ENCODE results near the gene RWDD4. TPM values are rescaled to one million over a fixed set of nuclear protein-coding genes. Genes with fewer than 3 reads are reported as not detected.

The RWDD4 gene
- 10 to 100 TPM in 1 of 2 donors, 1 to 10 TPM in 1; 8.6 to 12.7 TPM for polyA plus RNA-seq

GRCh38 chr4:183659029-183659871 lies at the start of gene RWDD4, which contains the start of gene TRAPPC11:
RWDD4 (minus strand) TSS chr4:183659185; CDS start chr4:183658952, 233 bp downstream.
TRAPPC11 (plus strand) TSS chr4:183659293; CDS start chr4:183663868, 4,575 bp downstream.
- 0 to 1% methylated on average over 45 to 57 of the region's 63 CpGs for WGBS, 2 donors
- no peaks in the 10 kb centered on the region for H3K9me3 ChIP-seq (ENCODE audit: control insufficient read depth in 2 of 2, insufficient read depth in 1 of 2, low read depth in 1 of 2, low read length in 1 of 2)
- H3K4me1 ChIP-seq (ENCODE audit: control insufficient read depth in 2 of 2, insufficient read depth in 2 of 2, low read length in 1 of 2): no peaks in the 10 kb centered on the region
- H3K36me3 ChIP-seq (ENCODE audit: control insufficient read depth in 2 of 2, insufficient read depth in 2 of 2, low read length in 1 of 2): peaks cover 3 to 5% of the 10 kb centered on the region in 2 donors
- H3K27ac ChIP-seq (ENCODE audit: low read depth in 2 of 2, low read length in 1 of 2): peak within 1 kb of the TSS; percentile 92 to 97
- peak within 1 kb of the TSS; percentile 85 to 99 for H3K4me3 ChIP-seq (ENCODE audit: low read depth in 1 of 2, low read length in 2 of 2)
- H3K27me3 ChIP-seq (ENCODE audit: control insufficient read depth in 1 of 2, insufficient read depth in 2 of 2, low read length in 2 of 2): no peaks in the 10 kb centered on the region

DNA sequence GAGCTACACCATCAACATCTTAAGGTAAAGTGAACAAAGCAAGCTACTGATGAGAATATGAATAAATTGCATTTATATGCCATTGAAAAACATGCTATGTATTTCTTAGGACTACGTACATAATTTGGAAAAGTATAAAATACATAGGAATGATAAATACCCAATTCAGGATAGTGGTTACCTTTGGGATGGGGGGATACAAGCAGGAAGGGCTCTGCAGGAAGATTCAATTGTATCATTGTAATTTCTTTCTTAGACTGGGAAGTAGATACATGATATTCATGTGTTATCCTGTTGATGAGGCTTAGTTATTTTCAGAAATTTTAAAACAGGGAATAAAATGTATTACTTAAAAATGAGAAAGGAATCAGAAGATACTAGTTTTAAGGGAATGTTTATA lies 43.5 kb upstream of the RWDD4 start:
- no peaks in the 10 kb centered on the region for H3K9me3 ChIP-seq (ENCODE audit: control insufficient read depth in 2 of 2, insufficient read depth in 1 of 2, low read depth in 1 of 2, low read length in 1 of 2)
- H3K4me3 ChIP-seq (ENCODE audit: low read depth in 1 of 2, low read length in 2 of 2): no peak overlapping the region
- no peak overlapping the region for H3K27ac ChIP-seq (ENCODE audit: low read depth in 2 of 2, low read length in 1 of 2)
- peaks cover 0 to 20% of the 10 kb centered on the region in 2 donors for H3K36me3 ChIP-seq (ENCODE audit: control insufficient read depth in 2 of 2, insufficient read depth in 2 of 2, low read length in 1 of 2)
- no peaks in the 10 kb centered on the region for H3K27me3 ChIP-seq (ENCODE audit: control insufficient read depth in 1 of 2, insufficient read depth in 2 of 2, low read length in 2 of 2)
- 71 to 97% methylated on average over 1 of the region's 1 CpG for WGBS, 2 donors
- H3K4me1 ChIP-seq (ENCODE audit: control insufficient read depth in 2 of 2, insufficient read depth in 2 of 2, low read length in 1 of 2): no peaks in the 10 kb centered on the region

- Histone ChIP-seq H3K27ac (ENCODE audit: low read depth in 2 of 2, low read length in 1 of 2) (no peak overlapping the region), H3K4me3 (ENCODE audit: low read depth in 1 of 2, low read length in 2 of 2) (no peak overlapping the region), H3K36me3 (ENCODE audit: control insufficient read depth in 2 of 2, insufficient read depth in 2 of 2, low read length in 1 of 2) (peaks cover 0 to 20% of the 10 kb centered on the region in 2 donors), H3K9me3 (ENCODE audit: control insufficient read depth in 2 of 2, insufficient read depth in 1 of 2, low read depth in 1 of 2, low read length in 1 of 2) (no peaks in the 10 kb centered on the region), H3K4me1 (ENCODE audit: control insufficient read depth in 2 of 2, insufficient read depth in 2 of 2, low read length in 1 of 2) (no peaks in the 10 kb centered on the region), H3K27me3 (ENCODE audit: control insufficient read depth in 1 of 2, insufficient read depth in 2 of 2, low read length in 2 of 2) (no peaks in the 10 kb centered on the region)
- 96% methylated on average over 4 of the region's 4 CpGs for WGBS, 2 donors
Measured at GRCh38 chr4:183700407-183700806, 41.4 kb upstream of the RWDD4 start.

- Histone ChIP-seq H3K4me1 (ENCODE audit: control insufficient read depth in 2 of 2, insufficient read depth in 2 of 2, low read length in 1 of 2) (no peaks in the 10 kb centered on the region), H3K4me3 (ENCODE audit: low read depth in 1 of 2, low read length in 2 of 2) (no peak overlapping the region), H3K36me3 (ENCODE audit: control insufficient read depth in 2 of 2, insufficient read depth in 2 of 2, low read length in 1 of 2) (peaks cover 0 to 19% of the 10 kb centered on the region in 2 donors), H3K27me3 (ENCODE audit: control insufficient read depth in 1 of 2, insufficient read depth in 2 of 2, low read length in 2 of 2) (no peaks in the 10 kb centered on the region), H3K27ac (ENCODE audit: low read depth in 2 of 2, low read length in 1 of 2) (no peak overlapping the region), H3K9me3 (ENCODE audit: control insufficient read depth in 2 of 2, insufficient read depth in 1 of 2, low read depth in 1 of 2, low read length in 1 of 2) (no peaks in the 10 kb centered on the region)
Measured at GRCh38 chr4:183698909-183699308, 39.9 kb upstream of the RWDD4 start.

- peaks cover 4 to 15% of the 10 kb centered on the region in 2 donors for H3K36me3 ChIP-seq (ENCODE audit: control insufficient read depth in 2 of 2, insufficient read depth in 2 of 2, low read length in 1 of 2)
- no peaks in the 10 kb centered on the region for H3K9me3 ChIP-seq (ENCODE audit: control insufficient read depth in 2 of 2, insufficient read depth in 1 of 2, low read depth in 1 of 2, low read length in 1 of 2)
- no peaks in the 10 kb centered on the region for H3K27me3 ChIP-seq (ENCODE audit: control insufficient read depth in 1 of 2, insufficient read depth in 2 of 2, low read length in 2 of 2)
- no peak overlapping the region for H3K27ac ChIP-seq (ENCODE audit: low read depth in 2 of 2, low read length in 1 of 2)
- no peaks in the 10 kb centered on the region for H3K4me1 ChIP-seq (ENCODE audit: control insufficient read depth in 2 of 2, insufficient read depth in 2 of 2, low read length in 1 of 2)
- no peak overlapping the region for H3K4me3 ChIP-seq (ENCODE audit: low read depth in 1 of 2, low read length in 2 of 2)
Measured at GRCh38 chr4:183691897-183692296, 32.9 kb upstream of the RWDD4 start.

GRCh38 chr4:183691006-183691405 lies 32.0 kb upstream of the RWDD4 start:
- H3K9me3 ChIP-seq (ENCODE audit: control insufficient read depth in 2 of 2, insufficient read depth in 1 of 2, low read depth in 1 of 2, low read length in 1 of 2): no peaks in the 10 kb centered on the region
- no peak overlapping the region for H3K27ac ChIP-seq (ENCODE audit: low read depth in 2 of 2, low read length in 1 of 2)
- H3K27me3 ChIP-seq (ENCODE audit: control insufficient read depth in 1 of 2, insufficient read depth in 2 of 2, low read length in 2 of 2): no peaks in the 10 kb centered on the region
- H3K4me3 ChIP-seq (ENCODE audit: low read depth in 1 of 2, low read length in 2 of 2): no peak overlapping the region
- peaks cover 5 to 13% of the 10 kb centered on the region in 2 donors for H3K36me3 ChIP-seq (ENCODE audit: control insufficient read depth in 2 of 2, insufficient read depth in 2 of 2, low read length in 1 of 2)
- H3K4me1 ChIP-seq (ENCODE audit: control insufficient read depth in 2 of 2, insufficient read depth in 2 of 2, low read length in 1 of 2): no peaks in the 10 kb centered on the region

GRCh38 chr4:183688216-183688615 lies 29.2 kb upstream of the RWDD4 start:
- H3K4me3 ChIP-seq (ENCODE audit: low read depth in 1 of 2, low read length in 2 of 2): no peak overlapping the region
- H3K27me3 ChIP-seq (ENCODE audit: control insufficient read depth in 1 of 2, insufficient read depth in 2 of 2, low read length in 2 of 2): no peaks in the 10 kb centered on the region
- H3K9me3 ChIP-seq (ENCODE audit: control insufficient read depth in 2 of 2, insufficient read depth in 1 of 2, low read depth in 1 of 2, low read length in 1 of 2): no peaks in the 10 kb centered on the region
- 76 to 81% methylated on average over 6 of the region's 6 CpGs for WGBS, 2 donors
- no peak overlapping the region for H3K27ac ChIP-seq (ENCODE audit: low read depth in 2 of 2, low read length in 1 of 2)
- peaks cover 6 to 14% of the 10 kb centered on the region in 2 donors for H3K36me3 ChIP-seq (ENCODE audit: control insufficient read depth in 2 of 2, insufficient read depth in 2 of 2, low read length in 1 of 2)
- no peaks in the 10 kb centered on the region for H3K4me1 ChIP-seq (ENCODE audit: control insufficient read depth in 2 of 2, insufficient read depth in 2 of 2, low read length in 1 of 2)

GRCh38 chr4:183686461-183686860 lies 27.5 kb upstream of the RWDD4 start:
- H3K9me3 ChIP-seq (ENCODE audit: control insufficient read depth in 2 of 2, insufficient read depth in 1 of 2, low read depth in 1 of 2, low read length in 1 of 2): no peaks in the 10 kb centered on the region
- H3K27ac ChIP-seq (ENCODE audit: low read depth in 2 of 2, low read length in 1 of 2): no peak overlapping the region
- no peaks in the 10 kb centered on the region for H3K4me1 ChIP-seq (ENCODE audit: control insufficient read depth in 2 of 2, insufficient read depth in 2 of 2, low read length in 1 of 2)
- 81 to 83% methylated on average over 2 of the region's 2 CpGs for WGBS, 2 donors
- no peak overlapping the region for H3K4me3 ChIP-seq (ENCODE audit: low read depth in 1 of 2, low read length in 2 of 2)
- peaks cover 3 to 6% of the 10 kb centered on the region in 2 donors for H3K36me3 ChIP-seq (ENCODE audit: control insufficient read depth in 2 of 2, insufficient read depth in 2 of 2, low read length in 1 of 2)
- H3K27me3 ChIP-seq (ENCODE audit: control insufficient read depth in 1 of 2, insufficient read depth in 2 of 2, low read length in 2 of 2): no peaks in the 10 kb centered on the region

GRCh38 chr4:183681119-183681518 lies 22.1 kb upstream of the RWDD4 start:
- H3K27me3 ChIP-seq (ENCODE audit: control insufficient read depth in 1 of 2, insufficient read depth in 2 of 2, low read length in 2 of 2): no peaks in the 10 kb centered on the region
- H3K36me3 ChIP-seq (ENCODE audit: control insufficient read depth in 2 of 2, insufficient read depth in 2 of 2, low read length in 1 of 2): peaks cover 3 to 5% of the 10 kb centered on the region in 2 donors
- no peaks in the 10 kb centered on the region for H3K4me1 ChIP-seq (ENCODE audit: control insufficient read depth in 2 of 2, insufficient read depth in 2 of 2, low read length in 1 of 2)
- 93% methylated on average over 4 of the region's 4 CpGs for WGBS, 2 donors
- H3K9me3 ChIP-seq (ENCODE audit: control insufficient read depth in 2 of 2, insufficient read depth in 1 of 2, low read depth in 1 of 2, low read length in 1 of 2): no peaks in the 10 kb centered on the region
- no peak overlapping the region for H3K27ac ChIP-seq (ENCODE audit: low read depth in 2 of 2, low read length in 1 of 2)
- no peak overlapping the region for H3K4me3 ChIP-seq (ENCODE audit: low read depth in 1 of 2, low read length in 2 of 2)

DNA sequence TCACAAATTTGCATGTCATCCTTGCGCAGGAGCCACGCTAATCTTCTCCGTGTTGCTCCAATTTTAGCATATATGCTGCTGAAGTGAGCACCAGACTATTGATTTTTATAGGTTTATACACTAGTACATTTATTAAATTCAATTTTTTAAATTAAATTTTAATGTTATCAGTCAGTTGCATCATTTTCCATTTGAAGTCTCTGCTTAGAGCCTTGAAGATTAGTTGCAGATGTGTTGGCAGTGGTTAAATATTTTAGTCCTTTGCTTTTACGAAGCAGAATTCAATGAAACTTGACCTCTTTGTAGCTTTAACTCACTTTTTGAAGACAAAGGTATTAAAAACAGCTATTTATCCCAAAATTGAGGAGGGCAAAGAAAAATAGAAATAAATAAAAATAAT lies 16.6 kb upstream of the RWDD4 start:
- WGBS, 2 donors: 86 to 94% methylated on average over 4 of the region's 4 CpGs
- H3K27me3 ChIP-seq (ENCODE audit: control insufficient read depth in 1 of 2, insufficient read depth in 2 of 2, low read length in 2 of 2): no peaks in the 10 kb centered on the region
- no peaks in the 10 kb centered on the region for H3K9me3 ChIP-seq (ENCODE audit: control insufficient read depth in 2 of 2, insufficient read depth in 1 of 2, low read depth in 1 of 2, low read length in 1 of 2)
- H3K27ac ChIP-seq (ENCODE audit: low read depth in 2 of 2, low read length in 1 of 2): no peak overlapping the region
- H3K4me3 ChIP-seq (ENCODE audit: low read depth in 1 of 2, low read length in 2 of 2): no peak overlapping the region
- H3K36me3 ChIP-seq (ENCODE audit: control insufficient read depth in 2 of 2, insufficient read depth in 2 of 2, low read length in 1 of 2): peaks cover 3 to 6% of the 10 kb centered on the region in 2 donors
- no peaks in the 10 kb centered on the region for H3K4me1 ChIP-seq (ENCODE audit: control insufficient read depth in 2 of 2, insufficient read depth in 2 of 2, low read length in 1 of 2)

All from esophagus (tissue), 2 donors.